ENCODE measurements around the gene FAAH2. TPM values are rescaled to one million over a fixed set of nuclear protein-coding genes. Genes with fewer than 3 reads are reported as not detected.

Gene FAAH2
- total and polyA plus RNA-seq, 2 donors from 2014 or later: 17.0 to 17.1 TPM

DNA sequence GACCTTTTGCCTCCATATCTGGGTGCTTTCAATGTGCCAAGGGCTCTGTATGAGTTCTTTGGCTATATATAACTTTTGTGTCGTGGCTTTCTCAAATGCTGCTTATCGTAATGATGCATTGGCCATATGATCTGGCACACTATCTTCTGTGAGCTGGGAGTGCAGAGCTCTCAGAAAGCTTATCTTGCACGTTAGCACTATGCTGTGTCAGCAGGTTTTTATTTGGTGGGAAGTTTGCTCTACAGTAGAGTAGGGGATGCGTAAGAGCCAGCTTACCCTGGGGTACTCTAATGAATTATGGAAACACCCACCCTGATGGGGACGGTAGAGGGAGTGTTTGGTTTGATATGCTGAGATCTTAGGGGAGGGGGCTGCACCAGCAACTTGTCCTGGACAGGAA, 119.6 kb downstream of the FAAH2 start:
- no peaks in the 10 kb centered on the region for H3K4me1 ChIP-seq (ENCODE audit: control insufficient read depth in 2 of 3, insufficient read depth in 2 of 3, low read depth in 1 of 3, low read length in 3 of 3)
- H3K27me3 ChIP-seq (ENCODE audit: control insufficient read depth, insufficient read depth, low read length): no peaks in the 10 kb centered on the region
- H3K9ac ChIP-seq (ENCODE audit: low read length in 3 of 3): no peak overlapping the region
- DNase-seq: no peak
- no peak overlapping the region for H3K27ac ChIP-seq (ENCODE audit: low read depth in 2 of 2, low read length in 2 of 2)
- no peak overlapping the region for H3K4me3 ChIP-seq (ENCODE audit: low read length in 3 of 3)
- intact Hi-C loops (cut with DNase I): no loop called here
- no peaks in the 10 kb centered on the region for H3K36me3 ChIP-seq (ENCODE audit: control insufficient read depth in 2 of 3, insufficient read depth in 3 of 3, low read length in 3 of 3)
- TF ChIP-seq CTCF (IDR thresholded peaks at IDR 0.05; ENCODE audit: borderline replicate concordance, extremely low read depth, insufficient read depth): no peak
- H3K9me3 ChIP-seq (ENCODE audit: control insufficient read depth in 2 of 3, insufficient read depth in 1 of 3, low read length in 3 of 3): peaks cover 0 to 8% (median 0%) of the 10 kb centered on the region in 3 donors
- FAIRE-seq: no peak

- intact Hi-C loops (cut with DNase I): no loop called here
- FAIRE-seq: no peak
- no peak for TF ChIP-seq CTCF (IDR thresholded peaks at IDR 0.05; ENCODE audit: borderline replicate concordance, extremely low read depth, insufficient read depth)
- H3K27me3 ChIP-seq (ENCODE audit: control insufficient read depth, insufficient read depth, low read length): no peaks in the 10 kb centered on the region
- H3K4me3 ChIP-seq (ENCODE audit: low read length in 3 of 3): no peak overlapping the region
- H3K36me3 ChIP-seq (ENCODE audit: control insufficient read depth in 2 of 3, insufficient read depth in 3 of 3, low read length in 3 of 3): no peaks in the 10 kb centered on the region
- H3K27ac ChIP-seq (ENCODE audit: low read depth in 2 of 2, low read length in 2 of 2): no peak overlapping the region
- H3K4me1 ChIP-seq (ENCODE audit: control insufficient read depth in 2 of 3, insufficient read depth in 2 of 3, low read depth in 1 of 3, low read length in 3 of 3): no peaks in the 10 kb centered on the region
- H3K9ac ChIP-seq (ENCODE audit: low read length in 3 of 3): no peak overlapping the region
- H3K9me3 ChIP-seq (ENCODE audit: control insufficient read depth in 2 of 3, insufficient read depth in 1 of 3, low read length in 3 of 3): no peaks in the 10 kb centered on the region
- no peak for DNase-seq
These were observed 131.3 kb downstream of the FAAH2 start for GRCh38 chrX:57417827-57418226.

DNA sequence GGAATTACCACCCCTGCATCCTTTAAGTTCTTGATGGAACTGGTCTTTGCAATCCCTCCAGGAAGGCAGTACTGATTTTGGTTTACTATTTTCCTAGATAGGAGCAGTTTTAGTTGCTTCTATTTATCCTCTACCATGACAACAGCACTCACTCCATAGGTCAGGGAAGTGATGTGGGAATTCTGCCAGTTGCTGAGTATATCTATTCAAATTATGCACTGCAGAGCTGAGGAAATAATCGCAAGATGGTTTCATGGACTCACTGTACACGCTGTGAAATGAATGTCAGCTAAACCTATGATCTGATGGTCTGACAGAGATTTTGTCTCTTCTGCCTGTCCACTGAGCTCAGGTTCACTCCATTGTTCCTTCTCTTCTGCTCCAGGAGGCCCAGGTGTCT, 135.8 kb downstream of the FAAH2 start:
- Histone ChIP-seq H3K27ac (ENCODE audit: low read depth in 2 of 2, low read length in 2 of 2) (no peak overlapping the region), H3K36me3 (ENCODE audit: control insufficient read depth in 2 of 3, insufficient read depth in 3 of 3, low read length in 3 of 3) (peaks cover 0 to 3% (median 0%) of the 10 kb centered on the region in 3 donors), H3K4me3 (ENCODE audit: low read length in 3 of 3) (no peak overlapping the region), H3K9me3 (ENCODE audit: control insufficient read depth in 2 of 3, insufficient read depth in 1 of 3, low read length in 3 of 3) (no peaks in the 10 kb centered on the region), H3K9ac (ENCODE audit: low read length in 3 of 3) (no peak overlapping the region), H3K4me1 (ENCODE audit: control insufficient read depth in 2 of 3, insufficient read depth in 2 of 3, low read depth in 1 of 3, low read length in 3 of 3) (no peaks in the 10 kb centered on the region), H3K27me3 (ENCODE audit: control insufficient read depth, insufficient read depth, low read length) (no peaks in the 10 kb centered on the region)
- no peak for DNase-seq
- intact Hi-C loops (cut with DNase I): no loop called here
- no peak for TF ChIP-seq CTCF (IDR thresholded peaks at IDR 0.05; ENCODE audit: borderline replicate concordance, extremely low read depth, insufficient read depth)
- no peak for FAIRE-seq

DNA sequence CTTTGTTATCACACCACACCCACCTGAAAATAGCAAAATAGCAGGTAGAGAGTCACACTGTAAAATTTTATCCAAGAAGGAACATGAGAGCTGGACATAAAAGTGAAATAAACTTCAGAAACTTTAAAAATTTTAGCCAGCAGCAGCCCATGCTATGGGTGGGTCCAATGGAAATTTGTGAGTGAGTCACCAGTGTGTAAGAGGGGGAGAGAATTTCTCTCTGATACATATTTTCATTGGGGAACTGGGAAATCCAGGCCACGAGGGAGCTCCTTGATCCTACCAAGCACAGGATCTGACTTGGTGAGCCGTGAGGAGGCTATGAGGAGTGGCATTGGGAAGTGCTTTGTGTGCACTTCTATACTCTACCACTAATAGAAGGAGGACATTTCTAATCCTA, 136.3 kb downstream of the FAAH2 start:
- FAIRE-seq: no peak

More for the DNA sequence above, 136.3 kb downstream of the FAAH2 start:
- intact Hi-C loops (cut with DNase I): no loop called here
- DNase-seq: no peak
- H3K9me3 ChIP-seq (ENCODE audit: control insufficient read depth in 2 of 3, insufficient read depth in 1 of 3, low read length in 3 of 3): no peaks in the 10 kb centered on the region
- no peaks in the 10 kb centered on the region for H3K27me3 ChIP-seq (ENCODE audit: control insufficient read depth, insufficient read depth, low read length)
- no peak overlapping the region for H3K4me3 ChIP-seq (ENCODE audit: low read length in 3 of 3)
- no peak for TF ChIP-seq CTCF (IDR thresholded peaks at IDR 0.05; ENCODE audit: borderline replicate concordance, extremely low read depth, insufficient read depth)
- peaks cover 0 to 3% (median 0%) of the 10 kb centered on the region in 3 donors for H3K36me3 ChIP-seq (ENCODE audit: control insufficient read depth in 2 of 3, insufficient read depth in 3 of 3, low read length in 3 of 3)
- H3K9ac ChIP-seq (ENCODE audit: low read length in 3 of 3): no peak overlapping the region
- no peak overlapping the region for H3K27ac ChIP-seq (ENCODE audit: low read depth in 2 of 2, low read length in 2 of 2)
- H3K4me1 ChIP-seq (ENCODE audit: control insufficient read depth in 2 of 3, insufficient read depth in 2 of 3, low read depth in 1 of 3, low read length in 3 of 3): no peaks in the 10 kb centered on the region
